Stimulated activated CD4-positive, alpha-beta T cell treated with anti-CD3 and anti-CD28 coated beads, Interleukin-4, amount 100 ng/mL, for 24 hours (primary cell): ENCODE results near the gene DHRS2.
A peak's percentile ranks its signal among the peaks of the same experiment; 100 is the strongest.
"Not testable (repeated sequence)": the region's sequence is repeated elsewhere in the genome, so short reads cannot be mapped to it uniquely, and the experiment has no call there.

Experiments
- DNase-seq: peaks from one replicate; pipeline ENCODE4 v3.0.0-alpha.2; 2020

Gene DHRS2, protein sequence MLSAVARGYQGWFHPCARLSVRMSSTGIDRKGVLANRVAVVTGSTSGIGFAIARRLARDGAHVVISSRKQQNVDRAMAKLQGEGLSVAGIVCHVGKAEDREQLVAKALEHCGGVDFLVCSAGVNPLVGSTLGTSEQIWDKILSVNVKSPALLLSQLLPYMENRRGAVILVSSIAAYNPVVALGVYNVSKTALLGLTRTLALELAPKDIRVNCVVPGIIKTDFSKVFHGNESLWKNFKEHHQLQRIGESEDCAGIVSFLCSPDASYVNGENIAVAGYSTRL

DNA sequence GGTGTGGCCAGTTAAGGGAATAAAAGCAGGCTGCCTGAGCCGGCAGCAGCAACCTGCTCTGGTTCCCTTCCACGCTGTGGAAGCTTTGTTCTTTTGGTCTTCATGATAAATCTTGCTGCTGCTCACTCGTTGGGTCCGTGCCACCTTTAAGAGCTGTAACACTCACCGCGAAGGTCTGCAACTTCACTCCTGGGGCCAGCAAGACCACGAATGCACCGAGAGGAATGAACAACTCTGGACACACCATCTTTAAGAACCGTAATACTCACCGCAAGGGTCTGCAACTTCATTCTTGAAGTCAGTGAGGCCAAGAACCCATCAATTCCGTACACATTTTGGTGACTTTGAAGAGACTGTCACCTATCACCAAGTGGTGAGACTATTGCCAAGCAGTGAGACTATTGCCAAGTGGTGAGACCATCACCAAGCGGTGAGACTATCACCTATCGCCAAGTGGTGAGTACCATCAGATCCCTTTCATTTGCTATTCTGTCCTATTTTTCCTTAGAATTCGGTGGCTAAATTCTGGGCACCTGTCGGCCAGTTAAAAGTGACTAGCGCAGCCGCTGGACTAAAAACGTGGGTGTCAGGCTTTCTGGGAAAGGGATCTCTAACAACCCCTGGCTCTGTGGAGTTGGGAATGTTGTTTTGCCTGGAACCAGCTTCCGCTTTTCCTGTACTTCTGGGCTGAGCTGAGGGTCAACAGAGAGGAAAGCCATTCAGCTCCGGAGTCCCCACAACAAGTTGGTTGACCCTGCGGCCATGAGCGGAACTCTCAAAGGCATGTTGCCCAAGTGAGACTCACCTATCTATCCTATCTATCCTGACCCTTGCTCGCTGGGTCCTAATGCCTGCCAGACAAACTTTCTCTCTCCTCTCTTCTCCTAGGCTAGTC is at the start of gene DHRS2:
Gene DHRS2 (plus strand): TSS at position 48 of the 895 bp plus-strand sequence. CDS start 2,501 bp downstream, outside the sequence.
- no peak for DNase-seq

DNA sequence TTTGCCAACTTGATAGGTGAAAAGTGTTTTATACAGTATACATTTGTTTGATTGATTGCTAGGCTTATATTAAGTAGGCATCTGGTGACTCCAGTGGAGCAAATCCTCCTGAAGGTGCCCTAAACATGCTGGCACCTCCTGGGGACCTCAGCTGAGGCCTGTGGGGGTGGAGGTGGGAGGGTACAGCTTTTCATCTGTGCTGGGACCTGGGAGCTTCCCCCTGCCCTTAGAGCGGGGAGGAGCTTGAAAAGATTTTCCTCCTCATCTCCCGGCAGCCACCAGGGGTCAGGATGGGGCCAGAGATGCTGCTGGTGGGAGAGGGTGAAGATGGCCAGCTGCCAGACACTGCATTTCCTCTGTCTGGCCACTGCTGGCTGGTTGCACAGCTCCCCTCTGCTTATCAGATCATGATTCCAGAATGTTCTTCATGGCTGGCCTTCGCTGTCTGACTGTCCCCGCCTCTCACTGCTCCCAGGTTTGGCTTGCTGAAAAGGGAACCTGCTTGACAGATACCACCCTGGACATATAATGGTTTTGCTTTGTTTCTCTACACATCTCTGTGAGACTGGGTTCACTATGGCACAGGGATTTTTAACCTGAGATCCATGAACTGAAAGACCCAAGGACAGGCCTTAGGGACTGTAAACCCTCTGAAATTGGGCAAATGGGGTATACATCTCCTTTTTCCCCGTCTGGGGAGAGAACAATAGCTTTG is 47.1 kb upstream of the DHRS2 start:
- peak; percentile 84 for DNase-seq

DNA sequence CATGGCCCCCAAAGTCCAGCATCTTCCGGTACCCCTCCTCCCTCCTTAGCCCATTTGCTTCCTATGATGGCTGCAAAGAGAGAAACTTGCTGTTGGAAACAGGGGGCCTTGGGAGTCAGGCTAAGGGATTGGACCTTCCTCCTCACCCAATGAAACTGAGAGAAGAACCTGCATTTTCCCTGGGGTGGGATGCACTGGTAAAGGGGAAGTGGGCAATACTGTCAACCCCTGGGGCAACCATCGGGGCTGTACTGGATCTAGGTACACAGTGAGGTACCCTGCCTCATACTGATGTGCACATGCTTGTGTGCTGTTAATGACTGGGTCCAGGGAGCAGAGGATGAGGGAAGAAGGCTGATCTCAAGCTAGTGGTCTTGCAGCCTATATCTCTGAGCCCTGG is 46.6 kb upstream of the DHRS2 start:
- DNase-seq, result no peak

DNA sequence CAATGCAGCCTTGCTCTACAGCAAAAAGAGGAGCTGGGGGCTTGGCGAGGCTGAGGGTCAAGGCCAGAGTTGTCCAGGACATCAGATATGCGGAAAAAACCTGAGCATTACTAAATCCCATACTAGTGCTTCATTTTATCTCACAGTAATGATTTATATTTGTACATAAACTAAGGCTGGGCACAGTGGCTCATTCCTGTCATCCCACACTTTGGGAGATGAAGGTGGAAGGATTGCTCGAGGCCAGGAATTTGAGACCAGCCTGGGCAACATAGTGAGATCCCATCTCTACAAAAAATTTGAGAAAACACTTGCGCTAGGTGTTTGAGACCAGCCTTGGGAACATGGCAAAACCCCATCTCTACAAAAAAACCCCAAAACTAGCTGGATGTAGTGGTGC is 46.0 kb upstream of the DHRS2 start:
- no peak for DNase-seq

DNA sequence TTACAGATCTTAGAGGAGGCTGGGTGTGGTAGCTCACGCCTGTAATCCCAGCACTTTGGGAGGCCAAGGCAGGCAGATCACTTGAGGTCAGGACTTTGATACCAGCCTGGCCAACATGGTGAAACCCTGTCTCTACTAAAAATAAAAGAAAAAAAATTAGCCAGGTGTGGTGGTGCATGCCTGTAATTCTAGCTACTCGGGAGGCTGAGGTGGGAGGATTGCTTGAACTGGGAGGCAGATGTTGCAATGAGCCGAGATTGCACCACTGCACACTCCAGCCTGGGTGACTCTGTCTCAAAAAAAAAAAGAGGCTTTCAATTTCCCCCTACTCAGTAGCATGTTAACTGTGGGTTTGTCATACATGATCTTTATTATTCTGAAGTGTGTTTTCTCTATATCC is 42.0 kb upstream of the DHRS2 start:
- DNase-seq, result not testable (repeated sequence)

DNA sequence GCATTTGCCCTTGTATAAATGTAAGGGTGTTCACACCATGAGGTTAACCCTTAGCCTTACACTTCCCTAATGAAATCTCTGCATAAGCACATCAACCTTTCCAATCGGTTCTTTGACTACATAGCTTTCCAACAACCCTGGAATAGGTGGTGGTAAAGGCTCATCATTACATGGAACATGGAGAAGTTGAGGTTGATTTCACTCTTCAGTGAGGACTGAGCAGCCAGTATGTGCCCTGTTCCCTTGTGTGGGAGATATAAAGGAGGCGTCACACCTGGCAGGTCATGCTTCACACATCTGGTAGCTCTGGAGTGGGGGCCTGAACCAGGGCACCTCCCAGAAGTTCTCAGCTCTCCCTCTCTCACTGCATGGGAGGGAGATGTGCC is 35.8 kb upstream of the DHRS2 start:
- no peak for DNase-seq

DNA sequence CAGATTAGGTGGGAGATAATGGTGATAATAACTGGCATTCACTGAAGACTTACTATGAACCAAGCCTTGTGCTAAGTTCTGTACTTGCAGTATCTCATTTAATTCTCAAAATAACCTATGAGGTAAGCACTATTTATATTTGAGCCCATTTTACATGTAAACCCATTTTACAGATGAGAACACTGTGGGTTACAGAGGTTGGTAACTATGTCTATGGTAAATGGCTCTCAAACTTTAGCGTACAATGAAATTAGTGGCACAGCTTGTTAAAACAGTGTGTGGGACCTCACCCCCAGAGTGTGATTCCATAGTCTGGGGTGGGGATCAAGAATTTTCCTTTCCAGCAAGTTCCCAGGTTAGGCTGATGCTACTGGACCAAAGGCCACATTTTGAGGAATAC is 35.4 kb upstream of the DHRS2 start:
- DNase-seq, result no peak

DNA sequence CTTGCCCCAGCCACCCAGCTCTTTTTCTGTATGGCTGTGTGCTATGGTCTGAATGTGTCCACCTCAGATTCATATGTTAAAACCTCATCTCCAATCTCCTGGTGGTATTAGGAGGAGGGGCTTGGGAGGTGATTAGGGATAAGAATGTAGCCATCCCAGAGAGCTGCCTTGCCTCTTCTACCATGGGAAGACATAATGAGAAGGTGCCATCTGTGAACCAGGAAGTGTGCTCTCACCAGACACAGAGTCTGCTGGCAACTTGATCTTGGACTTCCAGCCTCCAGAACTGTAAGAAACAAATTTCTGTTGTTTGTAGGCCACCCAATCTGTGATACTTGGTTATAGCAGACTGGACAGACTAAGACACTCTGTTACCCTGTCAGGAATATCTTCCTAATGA is 34.7 kb upstream of the DHRS2 start:
- DNase-seq, result no peak

DNA sequence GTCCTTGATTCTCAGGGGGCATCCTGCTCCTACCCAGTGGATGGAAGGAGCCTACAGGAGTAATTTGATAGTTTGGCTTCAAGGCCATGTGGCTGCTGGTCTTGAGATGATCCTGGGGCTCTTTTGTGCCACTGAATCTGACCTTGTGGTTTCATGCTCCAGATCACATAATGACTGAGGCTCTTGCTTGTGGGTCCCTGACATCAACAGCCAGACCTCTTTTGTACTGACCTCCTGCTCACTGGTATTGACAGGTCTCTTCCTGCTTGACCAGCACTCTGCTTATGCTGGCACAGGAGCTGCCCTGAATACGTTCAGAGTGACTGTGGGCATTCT is 34.4 kb upstream of the DHRS2 start:
- no peak for DNase-seq

DNA sequence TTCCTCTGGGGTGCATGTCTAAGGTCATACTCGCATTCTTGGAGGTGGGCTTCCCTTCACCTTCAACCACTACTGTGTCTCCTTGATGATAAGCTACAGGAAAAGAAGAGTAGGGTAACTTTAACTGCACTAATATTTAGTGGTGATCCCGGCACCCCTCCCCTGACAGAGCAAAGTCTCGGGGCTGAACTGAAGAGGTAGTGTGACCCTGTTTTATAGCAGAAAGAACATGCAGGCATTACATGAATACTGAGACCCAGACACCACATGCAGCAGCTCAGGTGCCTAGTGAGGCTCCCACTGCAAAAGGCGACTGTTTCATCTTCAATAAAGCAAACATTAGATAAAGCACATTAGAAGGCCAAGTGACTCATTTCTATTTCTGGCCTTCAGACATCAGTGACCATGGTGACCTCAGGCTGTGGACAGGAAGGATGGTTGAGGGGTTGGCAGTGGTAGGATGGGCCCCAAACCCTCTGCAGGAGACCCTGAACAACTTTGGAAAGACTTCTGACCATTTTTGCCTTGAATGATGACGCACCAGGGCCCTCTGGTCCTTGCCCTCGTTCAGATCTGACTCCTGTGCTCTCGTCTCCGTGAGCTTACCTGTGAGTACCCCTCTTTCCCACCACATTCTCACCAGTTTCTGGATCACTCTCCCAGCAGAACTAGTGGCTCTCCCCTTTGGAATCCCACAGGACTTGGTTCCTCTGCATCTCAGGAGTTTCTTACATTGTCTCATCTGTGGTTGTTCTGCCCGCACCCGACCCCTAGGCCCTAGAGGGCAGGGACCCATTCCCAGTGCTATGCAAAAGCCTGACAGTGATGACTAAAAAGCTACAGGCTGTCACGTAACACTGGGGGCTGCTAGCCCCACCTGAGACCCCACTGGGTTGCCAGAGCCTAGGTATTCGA is 33.7 kb upstream of the DHRS2 start:
- DNase-seq, result no peak

DNA sequence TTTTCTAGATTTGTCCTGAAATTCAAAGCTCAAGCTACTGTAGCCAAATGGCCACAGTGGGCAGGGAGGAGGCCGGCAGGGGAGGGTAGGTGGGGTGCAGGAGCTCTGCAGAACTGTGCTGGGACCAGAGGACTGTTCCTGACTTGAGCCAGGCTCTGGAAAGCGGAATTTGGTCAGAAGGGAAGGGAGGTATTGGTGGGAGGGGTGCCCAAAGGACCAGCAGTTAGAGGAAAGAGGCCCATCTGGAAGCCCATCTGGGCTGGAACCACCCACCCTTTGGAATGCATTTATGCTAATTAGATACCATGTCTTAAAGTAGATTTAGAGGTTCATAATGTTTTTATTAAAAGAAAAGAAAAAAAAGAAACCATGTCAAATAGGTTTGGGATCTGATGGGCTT is 33.1 kb upstream of the DHRS2 start:
- DNase-seq, result no peak

DNA sequence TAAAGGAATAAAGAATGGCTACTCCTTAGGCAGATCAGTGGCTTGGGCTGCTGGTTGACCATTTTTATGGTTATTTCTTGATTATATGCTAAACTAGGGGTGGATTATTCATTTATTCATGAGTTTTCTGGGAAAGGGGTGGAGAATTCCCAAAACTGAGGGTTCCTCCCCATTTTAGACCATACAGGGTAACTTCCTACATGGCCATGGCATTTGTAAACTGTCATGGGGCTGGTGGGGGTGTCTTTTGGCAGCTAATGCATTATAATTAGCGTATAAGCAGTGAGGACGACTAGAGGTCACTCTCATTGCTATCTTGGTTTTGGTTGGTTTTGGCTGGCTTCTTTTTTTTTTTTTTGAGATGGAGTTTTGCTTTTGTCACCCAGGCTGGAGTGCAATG is 32.0 kb upstream of the DHRS2 start:
- no peak for DNase-seq

DNA sequence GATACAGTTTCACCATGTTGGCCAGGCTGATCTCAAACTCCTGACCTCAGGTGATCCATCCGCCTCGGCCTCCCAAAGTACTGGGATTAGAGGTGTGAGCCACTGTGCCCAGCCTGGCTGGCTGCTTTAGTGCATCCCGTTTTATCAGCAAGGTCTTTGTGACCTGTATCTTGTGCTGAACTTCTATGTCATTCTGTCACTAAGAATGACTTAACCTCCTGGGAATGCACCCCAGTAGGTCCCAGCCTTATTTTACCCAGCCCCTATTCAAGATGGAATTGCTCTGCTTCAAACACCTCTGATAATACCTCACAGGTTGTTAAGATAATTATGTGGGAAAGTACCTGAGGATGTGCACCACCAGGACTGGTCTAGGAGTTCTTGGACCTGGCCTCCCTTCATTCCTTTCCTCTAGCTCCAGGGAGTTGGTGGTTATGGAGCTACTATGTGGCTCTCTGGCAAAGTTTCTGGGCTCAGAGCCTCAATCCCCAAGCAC is 31.4 kb upstream of the DHRS2 start:
- no peak for DNase-seq

DNA sequence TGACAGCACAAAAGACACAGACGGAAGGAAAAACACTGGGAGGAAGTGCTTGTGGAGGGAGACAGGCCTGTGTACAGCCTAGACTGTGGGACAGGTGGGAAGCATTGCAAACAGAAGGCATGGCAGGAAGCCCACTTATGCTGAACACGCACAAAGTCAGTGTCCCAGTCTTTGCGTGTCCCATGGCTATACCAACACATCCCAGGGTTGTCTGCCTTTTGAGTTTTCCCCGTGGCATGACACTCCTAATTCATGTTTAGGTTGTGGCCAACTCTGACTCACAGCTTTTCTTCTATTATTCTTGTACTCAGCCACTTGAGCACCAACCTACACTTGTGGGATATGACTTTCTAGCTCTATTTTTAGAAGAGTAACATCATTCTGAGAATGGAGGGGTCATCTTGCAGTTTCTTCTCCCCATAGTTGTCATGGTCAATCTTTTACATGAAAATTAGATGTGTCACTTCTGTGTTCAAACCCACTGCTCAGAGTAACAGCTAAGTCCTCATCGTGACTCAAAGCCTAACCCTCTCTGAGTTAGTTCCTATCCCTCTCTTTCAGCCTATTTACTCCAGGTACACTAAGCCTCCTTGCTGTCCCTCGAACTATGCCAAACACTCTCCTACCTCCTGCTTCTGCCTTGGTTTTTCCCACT is 30.1 kb upstream of the DHRS2 start:
- peak; percentile 36 for DNase-seq

DNA sequence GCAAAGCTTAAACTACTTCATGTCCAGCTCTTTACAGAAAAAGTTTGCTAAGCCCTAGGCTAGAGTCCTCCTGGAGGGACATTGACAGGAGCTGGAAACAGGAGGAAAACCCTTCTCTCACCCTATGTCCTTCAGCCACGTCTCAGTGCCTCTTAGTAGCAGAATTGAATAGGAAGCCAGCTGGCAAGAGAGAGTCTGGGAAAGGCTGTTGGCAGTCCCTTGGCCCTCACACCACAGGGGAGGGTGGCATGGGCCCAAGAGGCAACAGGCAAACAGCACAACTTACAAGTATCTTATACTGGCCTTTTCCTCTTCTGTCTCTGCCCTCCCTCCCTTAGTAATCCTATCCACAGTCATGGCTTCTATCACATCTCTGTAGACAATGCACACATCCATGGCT is 27.7 kb upstream of the DHRS2 start:
- DNase-seq, result no peak

DNA sequence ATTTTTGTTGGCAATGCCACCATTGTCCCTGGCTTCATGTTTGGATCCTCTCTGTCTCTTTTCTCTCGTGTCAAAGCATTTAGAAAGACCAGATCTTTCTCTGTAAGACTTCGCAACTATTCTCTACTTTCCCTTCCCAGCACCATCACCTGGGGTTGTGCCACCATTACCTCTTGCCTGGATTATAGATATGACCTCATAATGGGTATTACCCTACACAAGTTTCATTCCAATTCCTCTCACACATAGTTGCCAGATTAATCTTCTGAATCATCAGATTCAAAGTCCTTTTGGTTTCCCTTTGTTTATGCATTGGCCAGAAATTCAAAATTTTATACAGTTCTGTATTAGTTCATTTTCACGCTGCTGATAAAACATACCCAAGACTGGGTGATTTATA is 27.2 kb upstream of the DHRS2 start:
- no peak for DNase-seq

DNA sequence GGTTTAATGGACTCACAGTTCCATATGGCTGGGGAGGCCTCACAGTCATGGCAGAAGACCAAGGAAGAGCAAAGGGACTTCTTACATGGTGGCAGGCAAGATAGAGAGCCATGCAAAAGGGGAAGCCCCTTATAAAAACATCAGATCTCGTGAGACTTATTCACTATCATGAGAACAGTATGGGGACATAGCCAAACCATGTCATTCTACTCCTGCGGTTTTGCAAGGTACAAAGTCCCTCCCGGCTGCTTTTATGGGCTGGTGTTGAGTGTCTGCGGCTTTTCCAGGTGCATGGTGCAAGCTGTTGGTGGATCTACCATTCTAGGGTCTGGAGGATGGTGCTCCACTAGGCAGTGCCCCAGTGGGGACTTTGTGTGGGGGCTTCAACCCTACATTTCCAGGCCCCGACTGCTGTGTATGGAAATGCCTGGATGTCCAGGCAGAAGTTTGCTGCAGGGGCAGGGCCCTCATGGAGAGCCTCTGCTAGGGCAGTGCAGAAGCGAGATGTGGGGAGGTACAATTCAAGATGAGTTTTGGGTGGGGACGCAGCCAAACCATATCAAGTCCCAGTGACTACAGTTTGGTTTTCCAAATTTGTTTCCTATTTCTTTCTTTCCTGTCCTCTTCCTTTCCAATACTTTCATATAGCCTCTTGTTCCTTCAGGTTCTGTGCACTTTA is 26.6 kb upstream of the DHRS2 start:
- DNase-seq, result not testable (repeated sequence)

DNA sequence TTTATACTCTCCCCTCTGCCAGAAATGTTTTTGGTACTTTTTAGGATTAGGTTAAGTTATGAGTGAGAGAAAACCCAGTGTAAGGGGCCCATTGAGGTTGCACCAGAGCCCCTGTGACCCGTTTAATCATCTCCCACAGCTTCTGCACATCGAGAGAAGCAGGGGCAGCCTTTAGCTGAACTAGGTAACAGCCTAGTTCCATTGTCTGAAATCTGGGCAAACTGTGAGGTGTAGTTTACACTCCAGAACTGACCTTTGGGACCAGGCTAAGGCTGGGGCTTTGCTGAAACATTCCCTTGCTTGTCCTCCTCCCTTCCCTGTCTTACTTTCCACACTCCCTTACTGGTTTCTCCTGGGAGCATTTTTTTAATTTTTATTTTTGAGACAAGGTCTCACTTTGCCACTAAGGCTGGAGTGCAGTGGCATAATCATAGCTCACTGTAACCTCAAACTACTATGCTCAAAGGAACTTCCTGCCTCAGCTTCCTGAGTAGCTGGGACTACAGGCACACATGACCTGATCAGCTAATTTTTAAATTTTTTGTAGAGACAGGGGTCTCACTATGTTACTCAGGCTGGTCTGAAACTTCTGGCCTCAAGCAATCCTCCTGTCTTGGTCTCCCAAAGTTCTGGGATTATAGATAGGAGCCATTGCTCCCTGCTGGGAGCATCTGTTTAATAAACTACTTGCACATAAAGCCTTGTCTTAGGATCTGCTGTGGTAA is 25.9 kb upstream of the DHRS2 start:
- no peak for DNase-seq

DNA sequence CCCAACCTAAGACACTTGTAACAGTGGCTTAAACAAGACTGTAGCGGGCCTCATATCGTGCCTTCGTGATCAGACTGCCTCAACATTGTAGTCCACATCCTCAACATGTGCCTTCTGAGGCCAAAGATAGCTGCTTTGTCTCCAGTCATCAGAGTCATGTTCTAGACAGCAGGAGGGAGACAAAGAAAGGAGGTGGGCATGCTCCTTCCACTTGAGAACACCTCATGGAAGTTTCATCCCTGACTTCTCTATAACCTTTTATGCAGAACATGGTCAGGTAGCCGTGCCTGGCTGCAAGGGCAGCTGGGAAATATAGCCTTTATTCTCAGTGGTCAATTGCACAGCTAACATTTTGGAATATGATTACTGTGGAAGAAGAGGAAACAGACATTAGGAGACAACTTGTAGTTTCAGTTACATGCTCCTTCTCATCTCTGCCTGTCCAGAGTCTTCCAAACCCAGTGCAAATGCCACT is 25.3 kb upstream of the DHRS2 start:
- no peak for DNase-seq

DNA sequence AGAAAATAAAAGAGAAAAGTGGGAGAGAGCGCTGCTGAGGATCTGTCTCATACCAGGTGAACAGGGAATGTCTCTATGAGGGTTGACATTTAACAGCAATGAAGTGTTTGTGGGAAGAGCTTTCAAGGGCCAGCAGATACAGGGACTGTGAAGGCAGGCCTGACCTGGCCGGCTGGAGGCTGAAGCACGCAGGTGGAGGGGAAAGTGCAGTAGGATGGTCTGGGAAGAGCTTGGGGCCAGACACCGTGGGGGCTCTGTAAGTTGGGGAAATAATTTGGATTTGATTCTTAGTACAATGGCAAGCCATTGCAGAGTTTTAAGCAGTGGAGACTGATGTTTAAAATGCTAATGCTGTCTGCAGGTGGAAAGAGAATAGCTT is 23.8 kb upstream of the DHRS2 start:
- no peak for DNase-seq

DNA sequence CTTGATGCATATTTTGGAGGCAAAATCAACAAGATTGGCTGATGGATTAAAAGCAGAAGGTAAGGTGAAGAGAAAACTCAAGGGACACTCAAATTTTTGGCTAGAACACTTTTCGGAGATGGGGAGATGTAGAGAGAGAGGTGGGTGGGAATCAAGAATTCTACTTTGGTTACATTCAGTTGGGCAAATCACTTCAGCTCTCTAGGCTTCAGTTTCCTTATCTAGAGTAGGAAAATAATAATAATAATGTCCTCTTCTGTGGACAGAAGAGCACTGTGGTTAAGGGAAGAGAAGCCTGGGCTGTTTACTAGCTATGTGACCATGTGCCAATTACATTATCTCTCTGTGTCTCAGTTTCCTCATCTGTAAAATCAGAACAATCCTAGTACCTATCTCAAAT is 23.4 kb upstream of the DHRS2 start:
- no peak for DNase-seq
